ENCODE data around the gene KHDC3L. TPM values are rescaled to one million over a fixed set of nuclear protein-coding genes. Genes with fewer than 3 reads are reported as not detected.

KHDC3L gene
- total RNA-seq, 1 donor from 2014 or later = not detected

- no peaks in the 10 kb centered on the region for H3K36me3 Mint-ChIP-seq (ENCODE audit: low read depth)
- H3K4me1 Mint-ChIP-seq (ENCODE audit: low read depth) = no peaks in the 10 kb centered on the region
- peaks cover 24% of the 10 kb centered on the region for H3K27me3 Mint-ChIP-seq (ENCODE audit: low read depth)
- H3K27ac Mint-ChIP-seq (ENCODE audit: unreplicated experiment) = no peak overlapping the region
- DNase-seq (ENCODE audit: low spot score) = no peak
- TF ChIP-seq CTCF (IDR thresholded peaks at IDR 0.05) = no peak
- no peaks in the 10 kb centered on the region for H3K9me3 Mint-ChIP-seq (ENCODE audit: low read depth)
- no peak overlapping the region for H3K4me3 Mint-ChIP-seq (ENCODE audit: unreplicated experiment)
Measured at GRCh38 chr6:73329201-73329600, 33.3 kb upstream of the KHDC3L start.

- Mint-ChIP-seq H3K27me3 (ENCODE audit: low read depth) (peaks cover 7% of the 10 kb centered on the region), H3K36me3 (ENCODE audit: low read depth) (no peaks in the 10 kb centered on the region), H3K9me3 (ENCODE audit: low read depth) (no peaks in the 10 kb centered on the region), H3K27ac (ENCODE audit: unreplicated experiment) (no peak overlapping the region), H3K4me3 (ENCODE audit: unreplicated experiment) (no peak overlapping the region), H3K4me1 (ENCODE audit: low read depth) (no peaks in the 10 kb centered on the region)
- no peak for DNase-seq (ENCODE audit: low spot score)
- no peak for TF ChIP-seq CTCF (IDR thresholded peaks at IDR 0.05)
Measured at GRCh38 chr6:73339340-73339739, 23.1 kb upstream of the KHDC3L start.

- Mint-ChIP-seq H3K36me3 (ENCODE audit: low read depth) (no peaks in the 10 kb centered on the region), H3K27me3 (ENCODE audit: low read depth) (peaks cover 7% of the 10 kb centered on the region), H3K4me1 (ENCODE audit: low read depth) (no peaks in the 10 kb centered on the region), H3K9me3 (ENCODE audit: low read depth) (no peaks in the 10 kb centered on the region), H3K27ac (ENCODE audit: unreplicated experiment) (no peak overlapping the region), H3K4me3 (ENCODE audit: unreplicated experiment) (no peak overlapping the region)
- no peak for TF ChIP-seq CTCF (IDR thresholded peaks at IDR 0.05)
- DNase-seq (ENCODE audit: low spot score) = no peak
Measured at GRCh38 chr6:73340048-73340447, 22.4 kb upstream of the KHDC3L start.

- no peak for DNase-seq (ENCODE audit: low spot score)
- TF ChIP-seq CTCF (IDR thresholded peaks at IDR 0.05) = no peak
Measured at GRCh38 chr6:73341335-73341734, 21.1 kb upstream of the KHDC3L start.

GRCh38 chr6:73342174-73342573 is 20.3 kb upstream of the KHDC3L start:
- no peak for TF ChIP-seq CTCF (IDR thresholded peaks at IDR 0.05)
- H3K9me3 Mint-ChIP-seq (ENCODE audit: low read depth) = no peaks in the 10 kb centered on the region
- H3K4me3 Mint-ChIP-seq (ENCODE audit: unreplicated experiment) = no peak overlapping the region
- DNase-seq (ENCODE audit: low spot score) = no peak
- H3K27ac Mint-ChIP-seq (ENCODE audit: unreplicated experiment) = no peak overlapping the region
- H3K27me3 Mint-ChIP-seq (ENCODE audit: low read depth) = peaks cover 12% of the 10 kb centered on the region
- H3K4me1 Mint-ChIP-seq (ENCODE audit: low read depth) = no peaks in the 10 kb centered on the region
- no peaks in the 10 kb centered on the region for H3K36me3 Mint-ChIP-seq (ENCODE audit: low read depth)

More at GRCh38 chr6:73341335-73341734, 21.1 kb upstream of the KHDC3L start:
- no peak overlapping the region for H3K27ac Mint-ChIP-seq (ENCODE audit: unreplicated experiment)
- no peaks in the 10 kb centered on the region for H3K36me3 Mint-ChIP-seq (ENCODE audit: low read depth)
- peaks cover 7% of the 10 kb centered on the region for H3K27me3 Mint-ChIP-seq (ENCODE audit: low read depth)
- H3K4me1 Mint-ChIP-seq (ENCODE audit: low read depth) = no peaks in the 10 kb centered on the region
- no peak overlapping the region for H3K4me3 Mint-ChIP-seq (ENCODE audit: unreplicated experiment)
- H3K9me3 Mint-ChIP-seq (ENCODE audit: low read depth) = no peaks in the 10 kb centered on the region

Data from chondrocyte (in vitro differentiated cells).